Dermis blood vessel endothelial cell (primary cell): ENCODE measurements around the gene RBSN. TPM values are rescaled to one million over a fixed set of nuclear protein-coding genes. Genes with fewer than 3 reads are reported as not detected.

Source experiments
- DNase-seq: peaks from one replicate; pipeline ENCODE4 v3.0.0; 2010
- total RNA-seq: library from RNA; depleted of rRNA; stranded (reverse); fragments of >200 nt; gene quantifications from 2 replicates; pipeline ENCODE4 v1.2.3, GENCODE V29; 2014

The RBSN gene
- total RNA-seq, 1 donor from 2014 or later: 25.4 TPM

- DNase-seq: no peak
These were observed 42.1 kb downstream of the RBSN start for GRCh38 chr3:15056676-15057404.

DNA sequence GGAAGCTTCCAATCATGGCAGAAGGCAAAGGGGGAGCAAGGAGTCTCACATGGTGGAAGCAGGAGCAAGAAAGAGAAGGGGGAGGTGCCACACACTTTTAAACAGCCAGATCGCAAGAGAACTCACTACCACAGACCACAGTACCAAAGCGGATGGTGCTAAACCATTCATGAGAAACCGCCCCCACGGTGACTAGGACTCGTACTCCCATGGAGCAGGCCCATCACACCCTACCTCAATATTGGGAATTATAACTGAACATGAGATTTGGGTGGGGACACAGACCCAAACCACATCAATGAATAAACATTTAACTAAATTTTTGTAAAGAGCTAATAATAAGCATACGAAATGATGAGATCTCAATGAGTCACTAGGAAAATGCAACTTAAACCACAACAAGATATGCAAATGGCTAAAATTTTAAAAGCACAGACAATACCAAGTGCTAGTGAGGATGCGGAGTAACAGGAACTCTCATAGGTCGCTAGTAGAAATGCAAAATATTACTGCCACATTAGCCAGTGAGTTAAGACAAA, 43.9 kb downstream of the RBSN start:
- DNase-seq: no peak

DNA sequence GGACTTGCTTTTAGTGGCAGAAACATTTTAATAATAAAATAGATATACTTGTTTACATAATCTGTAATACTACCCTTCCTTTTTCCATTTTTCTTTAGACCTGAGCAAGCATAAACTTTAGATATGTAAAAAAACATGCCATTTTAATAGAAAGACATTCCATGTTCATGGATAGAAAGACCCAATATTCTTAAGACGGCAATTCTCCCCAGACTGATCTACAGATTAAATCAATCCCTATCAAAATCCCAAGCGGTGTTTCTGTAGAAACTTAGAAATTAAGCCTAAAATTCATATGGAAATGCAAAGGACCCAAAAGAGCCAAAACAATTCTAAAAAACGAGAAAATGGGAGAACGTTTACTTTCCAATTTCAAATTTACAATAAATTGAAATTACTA, 45.4 kb downstream of the RBSN start:
- no peak for DNase-seq

GRCh38 chr3:15052335-15053242, 46.4 kb downstream of the RBSN start:
- no peak for DNase-seq

GRCh38 chr3:15051531-15051930, 47.4 kb downstream of the RBSN start:
- peak; percentile 74 for DNase-seq

GRCh38 chr3:15050405-15051092, 48.4 kb downstream of the RBSN start:
- DNase-seq: no peak

GRCh38 chr3:15049584-15049983, 49.4 kb downstream of the RBSN start:
- DNase-seq: no peak

- DNase-seq: no peak
These were observed 53.3 kb downstream of the RBSN start for GRCh38 chr3:15045667-15046066.

DNA sequence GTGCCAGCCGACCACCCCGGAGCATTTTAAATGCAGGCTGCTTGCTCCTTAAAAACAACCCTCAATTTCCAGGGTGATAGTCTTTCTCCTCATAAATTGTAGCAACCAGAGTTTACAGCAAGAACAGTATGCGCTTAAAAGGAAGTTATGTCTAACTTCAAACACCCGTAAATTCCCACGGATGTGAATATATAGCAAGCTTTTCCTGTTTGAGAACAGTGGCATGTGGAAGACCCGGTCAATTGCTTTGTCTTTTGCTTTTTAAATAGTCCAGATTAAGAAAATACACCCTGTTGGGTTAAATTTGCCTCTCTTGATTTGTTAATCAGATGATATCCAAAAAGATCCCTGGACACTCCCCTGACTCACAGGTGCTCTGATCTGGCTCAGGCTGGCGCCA, 54.6 kb downstream of the RBSN start:
- peak; percentile 69 for DNase-seq

GRCh38 chr3:15043408-15044171, 55.4 kb downstream of the RBSN start:
- no peak for DNase-seq

DNA sequence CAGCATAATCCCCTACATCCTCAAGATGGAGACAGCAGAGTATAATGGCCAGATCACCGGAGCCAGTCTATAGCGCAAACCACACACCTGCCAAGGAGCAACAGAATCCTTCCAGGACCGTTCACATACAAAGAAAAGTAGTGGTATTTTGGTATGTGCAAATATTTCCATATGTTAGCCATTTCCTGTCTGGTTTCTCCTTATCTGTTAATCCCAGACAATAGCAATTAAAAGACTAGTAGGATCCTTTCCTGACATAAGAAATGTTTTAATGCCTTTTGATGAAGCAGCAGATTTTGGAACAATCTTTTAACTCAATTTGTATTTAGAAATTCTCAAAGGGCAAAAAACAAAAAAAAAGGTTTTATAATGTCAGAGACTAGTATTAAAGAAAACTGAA, 56.0 kb downstream of the RBSN start:
- DNase-seq: peak; percentile 52

DNA sequence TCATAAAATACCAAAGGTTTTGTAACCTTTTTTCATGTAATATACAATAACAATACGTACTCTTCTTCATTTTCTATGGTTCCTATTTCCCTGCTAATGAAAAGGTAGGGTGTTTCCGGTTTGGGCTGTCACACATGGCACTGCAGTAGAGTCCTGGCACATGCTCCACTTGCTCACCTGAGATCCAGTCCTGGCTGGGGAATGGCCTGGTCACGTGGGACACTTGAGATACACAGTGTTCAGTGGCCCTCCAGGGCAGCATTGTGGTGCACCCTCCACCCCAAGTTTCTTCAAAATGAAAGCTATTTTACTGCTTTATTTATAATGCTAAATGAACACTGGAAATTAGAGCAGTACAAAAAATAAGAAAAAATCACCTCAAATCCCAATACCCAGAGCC, 57.0 kb downstream of the RBSN start:
- DNase-seq: no peak

DNA sequence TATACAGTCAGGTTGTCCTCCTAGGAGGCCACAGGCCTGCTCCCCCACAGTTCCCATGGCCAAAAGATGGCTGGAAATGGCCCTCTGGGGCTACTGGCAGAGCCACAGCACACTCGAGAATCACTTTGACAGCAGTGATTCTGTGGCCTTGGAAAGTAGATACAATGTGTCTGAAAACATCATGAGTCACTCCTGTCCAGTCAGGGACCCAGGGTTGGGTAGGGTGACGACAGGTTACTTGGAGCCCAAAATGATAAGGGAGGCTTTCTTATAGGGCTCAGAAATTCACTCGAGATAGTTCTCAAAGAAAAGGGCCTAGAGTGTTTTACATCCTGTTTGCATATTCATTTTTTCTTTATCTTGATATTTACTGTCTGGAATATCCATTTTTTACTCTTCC, 58.1 kb downstream of the RBSN start:
- DNase-seq: no peak

- DNase-seq: no peak
These were observed 60.6 kb downstream of the RBSN start for GRCh38 chr3:15038306-15038705.

DNA sequence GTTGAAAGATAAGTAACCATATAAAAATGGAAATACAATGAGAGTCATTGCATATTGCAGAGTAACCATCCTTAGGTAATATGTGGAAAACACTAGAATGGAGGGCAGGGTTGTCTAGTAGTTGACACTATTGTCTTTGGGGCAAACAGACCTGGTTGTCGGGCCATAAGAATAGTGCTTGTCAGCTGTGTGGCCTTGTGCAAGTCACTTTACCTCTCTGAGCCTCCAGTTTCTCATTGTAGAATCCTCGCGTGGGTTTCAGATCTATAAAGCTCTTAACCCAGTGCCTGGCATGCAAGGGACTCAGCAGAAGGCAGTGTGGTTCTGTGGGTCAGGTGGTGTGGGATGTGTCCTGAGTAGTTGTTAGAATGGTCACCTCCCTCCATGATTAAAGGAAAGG, 65.8 kb downstream of the RBSN start:
- DNase-seq: no peak

- DNase-seq: no peak
These were observed 66.3 kb downstream of the RBSN start for GRCh38 chr3:15032650-15033049.

DNA sequence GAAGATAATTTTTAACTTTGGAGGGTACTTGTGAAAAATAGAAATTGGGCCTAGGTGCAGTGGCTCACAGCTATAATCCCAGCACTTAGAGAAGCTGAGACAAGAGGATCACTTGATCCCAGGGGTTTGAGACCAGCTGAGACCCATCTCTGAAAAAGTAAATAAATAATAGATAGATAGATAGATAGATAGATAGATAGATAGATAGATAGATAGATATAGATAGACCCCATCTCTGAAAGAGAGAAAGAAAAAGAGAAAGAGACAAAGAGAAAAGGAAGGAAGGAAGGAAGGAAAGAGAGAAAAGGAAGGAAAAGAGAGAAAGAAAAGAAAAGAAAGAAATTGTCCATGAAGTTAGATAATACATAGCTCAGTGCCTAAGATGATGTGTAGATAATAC, 69.3 kb downstream of the RBSN start:
- no peak for DNase-seq

GRCh38 chr3:15023719-15024118, 75.2 kb downstream of the RBSN start:
- DNase-seq: no peak

DNA sequence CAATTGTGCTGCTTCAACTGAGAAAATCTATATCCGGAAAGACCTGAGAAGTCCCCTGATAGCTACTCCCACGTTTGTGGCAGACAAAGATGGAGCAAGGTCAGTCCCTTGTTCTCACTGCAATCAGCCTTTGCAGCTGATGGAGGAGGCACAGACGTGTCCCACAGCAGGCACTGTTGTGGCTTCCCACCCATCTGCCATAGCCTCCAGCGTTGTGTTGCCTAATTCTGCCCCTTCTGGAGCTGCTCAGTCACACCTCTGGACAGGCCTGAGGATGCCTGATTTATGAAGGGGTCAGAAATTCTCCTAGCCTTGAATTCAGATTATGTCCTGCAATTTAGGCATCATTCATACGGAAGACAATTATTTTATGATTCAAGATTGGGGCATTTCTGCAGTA, 75.7 kb downstream of the RBSN start:
- DNase-seq: no peak
